Adrenal gland (tissue), 5 donors: ENCODE data around the gene SPATA33.

Source experiments
- POLR2A ChIP-seq, 2 donors: fragments of 450-650 bp; IDR thresholded peaks; one replicate each; pipeline ENCODE4 v1.6.1; 2017; ENCODE audit warnings: antibody characterized with exemption in 2 of 2, mild to moderate bottlenecking in 2 of 2, moderate library complexity in 1 of 2
- TF ChIP-seq, protein P1 (sequence below), 6 experiments: fragments of 450-650 bp in 4 of 6; fragments of 200-600 bp in 2 of 6; sonication (generic) in 1 of 6; IDR thresholded peaks; 1 replicate in 5 of 6; 2 replicates in 1 of 6; pipeline versions ENCODE4 v1.5.1 to v1.8.0; 2016 to 2021; ENCODE audit warnings: antibody characterized with exemption in 6 of 6, mild to moderate bottlenecking in 2 of 6, moderate library complexity in 1 of 6
- donor health status: DM: no; HTN: no; CAD: no.

DNA sequence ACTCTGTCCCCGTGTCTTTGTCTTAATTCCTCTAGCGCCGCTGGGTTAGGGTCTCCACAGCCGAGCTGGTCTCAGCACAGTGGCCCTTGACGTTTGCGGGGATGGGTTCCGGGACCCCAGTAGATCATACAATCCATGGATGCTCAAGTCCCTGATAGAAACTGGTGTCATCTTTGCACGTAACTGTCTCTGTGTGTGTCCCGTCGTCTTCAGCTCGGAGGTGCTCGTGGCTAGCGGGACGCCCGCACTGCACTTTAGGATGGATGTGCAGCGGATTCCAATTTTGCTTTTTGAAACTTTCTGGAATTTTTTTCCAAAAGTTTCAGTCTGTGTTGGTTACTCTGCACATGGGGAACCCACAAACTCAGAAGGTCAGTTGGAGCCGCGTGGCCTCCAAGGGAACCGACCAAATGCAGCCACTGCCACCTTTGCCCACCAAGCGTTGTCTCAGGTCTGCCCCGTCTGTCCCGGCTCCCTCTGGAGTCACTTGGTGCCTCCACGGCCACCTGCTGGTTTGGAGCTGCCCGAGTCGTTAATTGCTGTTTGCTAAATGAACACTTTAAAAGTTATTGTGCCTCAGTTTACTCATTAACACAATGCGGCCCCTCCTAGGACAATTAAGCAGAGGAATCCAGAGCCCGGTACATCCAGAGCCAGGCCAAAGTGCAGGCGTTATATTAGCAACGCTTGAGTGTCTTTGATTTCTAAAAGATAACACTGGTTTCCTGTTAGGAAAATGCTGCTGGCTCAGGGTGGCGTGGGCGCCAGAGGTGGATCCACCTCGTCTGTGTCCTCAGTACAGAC is 49.5 kb upstream of the SPATA33 start:
- no peak for TF ChIP-seq POLR2A (IDR thresholded peaks at IDR 0.05)
- TF ChIP-seq, protein P1, sequence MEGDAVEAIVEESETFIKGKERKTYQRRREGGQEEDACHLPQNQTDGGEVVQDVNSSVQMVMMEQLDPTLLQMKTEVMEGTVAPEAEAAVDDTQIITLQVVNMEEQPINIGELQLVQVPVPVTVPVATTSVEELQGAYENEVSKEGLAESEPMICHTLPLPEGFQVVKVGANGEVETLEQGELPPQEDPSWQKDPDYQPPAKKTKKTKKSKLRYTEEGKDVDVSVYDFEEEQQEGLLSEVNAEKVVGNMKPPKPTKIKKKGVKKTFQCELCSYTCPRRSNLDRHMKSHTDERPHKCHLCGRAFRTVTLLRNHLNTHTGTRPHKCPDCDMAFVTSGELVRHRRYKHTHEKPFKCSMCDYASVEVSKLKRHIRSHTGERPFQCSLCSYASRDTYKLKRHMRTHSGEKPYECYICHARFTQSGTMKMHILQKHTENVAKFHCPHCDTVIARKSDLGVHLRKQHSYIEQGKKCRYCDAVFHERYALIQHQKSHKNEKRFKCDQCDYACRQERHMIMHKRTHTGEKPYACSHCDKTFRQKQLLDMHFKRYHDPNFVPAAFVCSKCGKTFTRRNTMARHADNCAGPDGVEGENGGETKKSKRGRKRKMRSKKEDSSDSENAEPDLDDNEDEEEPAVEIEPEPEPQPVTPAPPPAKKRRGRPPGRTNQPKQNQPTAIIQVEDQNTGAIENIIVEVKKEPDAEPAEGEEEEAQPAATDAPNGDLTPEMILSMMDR (IDR thresholded peaks at IDR 0.05): no peak
